Measurements from ENCODE around the gene MCAT. TPM values are rescaled to one million over a fixed set of nuclear protein-coding genes. Genes with fewer than 3 reads are reported as not detected.

Gene MCAT
- total RNA-seq, 1 donor from 2014 or later = 12.7 TPM

GRCh38 chr22:43131773-43132501 is 11.3 kb downstream of the MCAT start:
- no peak overlapping the region for H3K4me3 Mint-ChIP-seq (ENCODE audit: unreplicated experiment)
- H3K27ac Mint-ChIP-seq (ENCODE audit: unreplicated experiment) = no peak overlapping the region
- DNase-seq = no peak
- H3K36me3 Mint-ChIP-seq (ENCODE audit: unreplicated experiment) = no peaks in the 10 kb centered on the region
- H3K4me1 Mint-ChIP-seq (ENCODE audit: low read depth, unreplicated experiment) = no peaks in the 10 kb centered on the region
- peaks cover 2% of the 10 kb centered on the region for H3K9me3 Mint-ChIP-seq (ENCODE audit: unreplicated experiment)
- no peak for TF ChIP-seq CTCF (IDR thresholded peaks at IDR 0.05; ENCODE audit: partially characterized antibody, unreplicated experiment)
- peaks cover 6% of the 10 kb centered on the region for H3K27me3 Mint-ChIP-seq (ENCODE audit: unreplicated experiment)

- DNase-seq = no peak
- no peak overlapping the region for H3K4me3 Mint-ChIP-seq (ENCODE audit: unreplicated experiment)
- TF ChIP-seq CTCF (IDR thresholded peaks at IDR 0.05; ENCODE audit: partially characterized antibody, unreplicated experiment) = no peak
- no peak overlapping the region for H3K27ac Mint-ChIP-seq (ENCODE audit: unreplicated experiment)
- peaks cover 9% of the 10 kb centered on the region for H3K27me3 Mint-ChIP-seq (ENCODE audit: unreplicated experiment)
- H3K36me3 Mint-ChIP-seq (ENCODE audit: unreplicated experiment) = no peaks in the 10 kb centered on the region
- peaks cover 2% of the 10 kb centered on the region for H3K9me3 Mint-ChIP-seq (ENCODE audit: unreplicated experiment)
- peaks cover 4% of the 10 kb centered on the region for H3K4me1 Mint-ChIP-seq (ENCODE audit: low read depth, unreplicated experiment)
These were observed 13.5 kb downstream of the MCAT start for GRCh38 chr22:43129426-43130425.

DNA sequence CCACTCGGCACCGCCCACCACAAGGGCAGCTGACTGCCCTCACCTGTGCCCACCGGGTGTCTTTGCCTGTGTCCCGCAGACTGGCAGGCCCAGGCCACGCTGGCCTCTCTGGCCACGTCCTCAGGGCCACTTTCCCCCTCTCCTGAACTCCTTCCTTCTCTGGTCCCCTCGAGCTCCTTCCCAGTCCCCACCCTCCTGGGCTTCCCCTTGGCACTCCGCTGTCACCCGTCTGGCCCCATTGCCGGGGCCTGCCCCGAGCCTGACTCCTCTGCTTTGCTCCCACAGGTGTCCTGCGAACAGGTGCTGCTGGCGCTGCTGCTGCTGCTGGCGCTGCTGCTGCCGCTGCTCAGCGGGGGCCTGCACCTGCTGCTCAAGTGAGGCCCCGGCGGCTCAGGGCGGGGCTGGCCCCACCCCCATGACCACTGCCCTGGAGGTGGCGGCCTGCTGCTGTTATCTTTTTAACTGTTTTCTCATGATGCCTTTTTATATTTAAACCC is 14.2 kb downstream of the MCAT start:
- no peak for TF ChIP-seq CTCF (IDR thresholded peaks at IDR 0.05; ENCODE audit: partially characterized antibody, unreplicated experiment)
- no peaks in the 10 kb centered on the region for H3K36me3 Mint-ChIP-seq (ENCODE audit: unreplicated experiment)
- no peak overlapping the region for H3K4me3 Mint-ChIP-seq (ENCODE audit: unreplicated experiment)
- peaks cover 9% of the 10 kb centered on the region for H3K27me3 Mint-ChIP-seq (ENCODE audit: unreplicated experiment)
- peaks cover 4% of the 10 kb centered on the region for H3K4me1 Mint-ChIP-seq (ENCODE audit: low read depth, unreplicated experiment)
- no peak for DNase-seq
- H3K27ac Mint-ChIP-seq (ENCODE audit: unreplicated experiment) = no peak overlapping the region
- H3K9me3 Mint-ChIP-seq (ENCODE audit: unreplicated experiment) = peaks cover 2% of the 10 kb centered on the region

DNA sequence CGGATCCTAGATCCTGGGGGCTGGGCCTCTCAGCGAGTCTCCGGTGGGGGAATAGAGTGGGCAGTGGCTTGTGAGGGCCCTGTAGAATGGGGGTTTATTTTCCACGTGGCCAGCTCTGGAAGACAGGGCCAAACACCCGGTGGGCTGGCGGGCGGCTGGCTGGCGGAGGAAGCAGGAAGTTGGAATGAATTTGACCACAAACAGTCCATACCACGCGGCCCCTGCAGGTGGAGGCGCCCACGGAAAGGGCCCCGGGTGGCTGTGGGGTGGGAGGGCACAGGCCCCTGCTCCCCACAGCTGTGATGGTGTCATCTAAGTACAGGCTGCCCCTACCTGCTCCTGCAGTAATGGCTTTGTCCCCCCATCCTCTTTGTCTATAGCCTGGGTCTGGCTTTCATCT is 15.1 kb downstream of the MCAT start:
- DNase-seq = no peak
- peaks cover under 1% of the 10 kb centered on the region for H3K9me3 Mint-ChIP-seq (ENCODE audit: unreplicated experiment)
- peaks cover 5% of the 10 kb centered on the region for H3K4me1 Mint-ChIP-seq (ENCODE audit: low read depth, unreplicated experiment)
- TF ChIP-seq CTCF (IDR thresholded peaks at IDR 0.05; ENCODE audit: partially characterized antibody, unreplicated experiment) = no peak
- H3K27ac Mint-ChIP-seq (ENCODE audit: unreplicated experiment) = no peak overlapping the region
- no peaks in the 10 kb centered on the region for H3K36me3 Mint-ChIP-seq (ENCODE audit: unreplicated experiment)
- peaks cover 6% of the 10 kb centered on the region for H3K27me3 Mint-ChIP-seq (ENCODE audit: unreplicated experiment)
- H3K4me3 Mint-ChIP-seq (ENCODE audit: unreplicated experiment) = no peak overlapping the region
